IMR-90 (cell line): Measurements from ENCODE around the gene SLC6A6. TPM values are rescaled to one million over a fixed set of nuclear protein-coding genes. Genes with fewer than 3 reads are reported as not detected.

ENCODE experiments used
- ATAC-seq: fragments of 200-7000 bp; cut with Tn5 transposase; 2 replicates; pipeline ENCODE4 v1.9.1; 2020; ENCODE audit warnings: low read depth, mild to moderate bottlenecking, moderate library complexity
- BruUV-seq: library from RNA; stranded (reverse); fragments of 400-500 nt; replicated peaks from 2 replicates; lab custom pipeline; 2021; lab: Mats Ljungman, UMichigan
- CTCF ChIA-PET: fragments of 300-600 bp; formaldehyde crosslinking; extraction: SDS; loops from one replicate; lab custom pipeline; 2021; ENCODE audit warnings: antibody characterized with exemption; lab: Yijun Ruan, JAX
- POLR2A ChIA-PET: fragments of 300-600 bp; sonication (Branson Sonifier 250); formaldehyde crosslinking; loops from one replicate; lab custom pipeline; 2022; ENCODE audit warnings: antibody characterized with exemption; ENCODE audit not compliant: unreplicated experiment; lab: Charles Lee
- DNase-seq: peaks from one replicate; pipeline ENCODE4 v3.0.0; 2013
- H2AFZ ChIP-seq: replicated peaks from 2 replicates; pipeline ENCODE3; 2013; ENCODE audit warnings: low read length, mild to moderate bottlenecking; ENCODE audit not compliant: poor library complexity
- H2AK5ac ChIP-seq: 2 replicates; pipeline ENCODE4 v1.6.1; 2013; ENCODE audit warnings: low read depth, low read length, inconsistent platforms
- H2AK9ac ChIP-seq: replicated peaks from 2 replicates; pipeline ENCODE3; 2013; ENCODE audit warnings: mild to moderate bottlenecking, low read depth, low read length, moderate library complexity; ENCODE audit not compliant: poor library complexity
- H2BK120ac ChIP-seq: 2 replicates; pipeline ENCODE4 v1.6.1; 2013; ENCODE audit warnings: low read depth, low read length, inconsistent platforms
- H2BK15ac ChIP-seq: 3 replicates; pipeline ENCODE4 v1.6.1; 2013; ENCODE audit warnings: low read depth, low read length, inconsistent platforms
- H2BK20ac ChIP-seq: 2 replicates; pipeline ENCODE4 v1.6.1; 2013; ENCODE audit warnings: low read depth, mild to moderate bottlenecking, inconsistent platforms, low read length, moderate library complexity
- H2BK5ac ChIP-seq: 2 replicates; pipeline ENCODE4 v1.6.1; 2013; ENCODE audit warnings: mild to moderate bottlenecking, low read depth, low read length, inconsistent platforms; ENCODE audit not compliant: poor library complexity, severe bottlenecking
- H3K14ac ChIP-seq: replicated peaks from 2 replicates; pipeline ENCODE4 v1.6.1; 2013; ENCODE audit warnings: low read depth, low read length, inconsistent platforms
- H3K18ac ChIP-seq: 2 replicates; pipeline ENCODE4 v1.6.1; 2013; ENCODE audit warnings: low read depth, low read length, control low read depth
- H3K23ac ChIP-seq: 2 replicates; pipeline ENCODE4 v1.6.1; 2013; ENCODE audit warnings: low read depth, low read length, inconsistent platforms
- H3K27ac ChIP-seq: 2 replicates; pipeline ENCODE4 v1.5.1; 2013; ENCODE audit warnings: mild to moderate bottlenecking, control low read depth, low read length; ENCODE audit not compliant: insufficient read depth
- H3K27me3 ChIP-seq: 2 replicates; pipeline ENCODE4 v1.6.1; 2013; ENCODE audit warnings: low read length; ENCODE audit not compliant: control insufficient read depth, insufficient read depth
- H3K36me3 ChIP-seq: 2 replicates; pipeline ENCODE4 v1.6.1; 2013; ENCODE audit warnings: low read length, mixed read lengths; ENCODE audit not compliant: control insufficient read depth, insufficient read depth
- H3K4ac ChIP-seq: 2 replicates; pipeline ENCODE4 v1.6.1; 2013; ENCODE audit warnings: low read depth, low read length, inconsistent platforms
- H3K4me1 ChIP-seq: 2 replicates; pipeline ENCODE4 v1.6.1; 2013; ENCODE audit warnings: low read length, mixed read lengths; ENCODE audit not compliant: control insufficient read depth, insufficient read depth
- H3K4me2 ChIP-seq: 2 replicates; pipeline ENCODE4 v1.6.1; 2013; ENCODE audit warnings: low read depth, mild to moderate bottlenecking, control low read depth, low read length, moderate library complexity
- H3K4me3 ChIP-seq: 2 replicates; pipeline ENCODE4 v1.5.1; 2013; ENCODE audit warnings: low read depth, mild to moderate bottlenecking, control low read depth, low read length, moderate library complexity; ENCODE audit not compliant: insufficient read depth
- H3K56ac ChIP-seq: 2 replicates; pipeline ENCODE4 v1.6.1; 2013; ENCODE audit warnings: low read length, inconsistent platforms; ENCODE audit not compliant: insufficient read depth; ENCODE audit errors: extremely low read depth
- H3K79me1 ChIP-seq, 2 experiments: 2 replicates each; pipeline ENCODE4 v1.6.1; 2013; ENCODE audit warnings: low read length in 2 of 2, inconsistent platforms in 1 of 2, low read depth in 1 of 2
- H3K9ac ChIP-seq: 2 replicates; pipeline ENCODE4 v1.6.1; 2013; ENCODE audit warnings: low read depth, low read length, control low read depth
- H3K9me1 ChIP-seq: 2 replicates; pipeline ENCODE4 v1.6.1; 2013; ENCODE audit warnings: low read length, inconsistent platforms; ENCODE audit not compliant: insufficient read depth
- H3K9me3 ChIP-seq: 2 replicates; pipeline ENCODE4 v1.6.1; 2013; ENCODE audit warnings: low read length; ENCODE audit not compliant: control insufficient read depth, insufficient read depth
- H4K20me1 ChIP-seq: 2 replicates; pipeline ENCODE4 v1.6.1; 2013; ENCODE audit warnings: low read length, inconsistent platforms; ENCODE audit not compliant: insufficient read depth
- H4K5ac ChIP-seq: 2 replicates; pipeline ENCODE4 v1.6.1; 2013; ENCODE audit warnings: mild to moderate bottlenecking, low read depth, low read length, control low read depth
- H4K8ac ChIP-seq, 2 experiments: 2 replicates each; pipeline ENCODE4 v1.6.1; 2013; ENCODE audit warnings: low read depth in 2 of 2, low read length in 2 of 2, control low read depth in 1 of 2, inconsistent platforms in 1 of 2
- H4K91ac ChIP-seq: 2 replicates; pipeline ENCODE4 v1.6.1; 2013; ENCODE audit warnings: low read depth, low read length, inconsistent platforms; ENCODE audit not compliant: insufficient read depth
- FOS ChIP-seq: fragments of 150-350 bp; IDR thresholded peaks from 2 replicates; pipeline ENCODE4 v1.6.1; 2016; ENCODE audit warnings: low read depth, low read length
- POLR2A ChIP-seq: IDR thresholded peaks from 2 replicates; pipeline ENCODE4 v1.6.1; 2012; ENCODE audit warnings: mild to moderate bottlenecking, low read depth, low read length
- RCOR1 ChIP-seq: IDR thresholded peaks from 2 replicates; pipeline ENCODE4 v1.6.1; 2012; ENCODE audit warnings: mild to moderate bottlenecking, low read length, improper control_type of control experiment; ENCODE audit not compliant: insufficient replicate concordance
- RFX5 ChIP-seq: IDR thresholded peaks from 2 replicates; pipeline ENCODE4 v1.8.0; 2012; ENCODE audit warnings: low read depth, mild to moderate bottlenecking, low read length, moderate library complexity
- WGBS, 2 experiments: methylation state at CpG; one replicate each; pipeline versions ENCODE4 v1.1.5 to v1.1.7; 2013; ENCODE audit warnings: missing lambda C conversion rate in 2 of 2; ENCODE audit not compliant: insufficient read length in 1 of 2; ENCODE audit errors: extremely low coverage in 2 of 2; 5-methylcytosine and 5-hydroxymethylcytosine counted together
- dilution Hi-C: fragments of 300-500 bp; cut with HindIII; formaldehyde crosslinking; loops from one replicate; pipeline ENCODE4 v1.14.3; 2018; ENCODE audit warnings: low sequenced_read_pairs; ENCODE audit not compliant: unreplicated experiment
- in situ Hi-C: fragments of 300-500 bp; cut with MboI; formaldehyde crosslinking; loops from 3 replicates; pipeline ENCODE4 v1.14.3; 2019; ENCODE audit warnings: low sequenced_read_pairs, inconsistent platforms, mixed read lengths
- intact Hi-C: fragments of 100-400 bp; cut with micrococcal nuclease; formaldehyde crosslinking; loops from 2 replicates; pipeline ENCODE4 v1.10.0; 2022
- polyA plus RNA-seq, 3 experiments: library from polyadenylated mRNA; depleted of rRNA; stranded (reverse); fragments of >200 nt; gene quantifications; 2 replicates each; pipeline ENCODE4 v1.2.3, GENCODE V29; 2012; ENCODE audit warnings: low replicate concordance in 1 of 3
- total RNA-seq: library from RNA; depleted of rRNA; stranded (reverse); fragments of >200 nt; gene quantifications from 2 replicates; pipeline ENCODE4 v1.2.3, GENCODE V29; 2012

Gene SLC6A6
- total and polyA plus RNA-seq, 2 of the 4 experiments (the other 2 are of a cell fraction) = 29.9 to 39.4 TPM

DNA sequence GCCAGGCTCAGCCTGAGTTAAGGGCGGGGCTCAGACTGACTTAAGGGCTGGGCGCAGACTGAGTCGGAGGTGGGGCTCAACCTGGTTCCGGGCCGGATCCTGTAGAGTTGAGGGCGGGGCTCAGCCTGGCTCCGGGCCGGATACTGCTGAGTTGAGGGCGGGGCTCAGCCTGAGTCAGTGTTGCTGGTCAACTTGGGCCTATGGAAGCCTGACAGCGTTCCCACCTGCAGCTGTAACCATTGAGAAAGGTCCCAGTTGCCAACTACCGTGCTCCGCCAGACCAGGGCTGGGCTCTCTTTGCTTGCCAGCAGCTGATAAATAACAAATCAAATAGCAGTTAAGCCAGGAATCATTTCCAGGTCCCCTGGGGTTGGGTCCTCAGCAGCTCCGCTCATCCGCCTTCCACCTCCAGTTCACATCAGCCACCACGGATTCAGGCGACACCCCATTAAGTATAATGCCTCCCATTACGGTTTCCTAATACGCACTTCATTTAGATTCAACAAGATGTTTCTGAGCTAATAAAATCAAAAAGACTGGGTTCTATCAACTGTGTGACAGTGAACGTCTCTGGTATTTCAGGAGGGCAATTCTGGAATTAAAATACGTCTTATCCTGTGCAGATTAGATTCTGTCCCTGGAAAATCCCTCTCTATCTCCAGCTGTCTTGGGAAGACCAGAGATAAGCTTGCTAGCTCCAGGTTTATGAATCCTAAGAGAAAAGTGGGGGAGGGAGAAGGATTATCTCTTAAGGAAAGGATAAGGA lies 130.5 kb downstream of the SLC6A6 start:
- Histone ChIP-seq H3K79me1 (no peaks in the 10 kb centered on the region), H3K4ac (no peak overlapping the region), H2BK20ac (no peak overlapping the region), H3K27ac (no peak overlapping the region), H2BK120ac (no peak overlapping the region), H3K4me1 (no peaks in the 10 kb centered on the region), H3K9me1 (no peaks in the 10 kb centered on the region), H3K36me3 (no peaks in the 10 kb centered on the region), H4K5ac (no peak overlapping the region), H3K27me3 (peaks cover 42% of the 10 kb centered on the region), H4K8ac (no peak overlapping the region), H2AK5ac (no peak overlapping the region), H2AK9ac (no peak overlapping the region), H3K56ac (no peak overlapping the region), H3K14ac (no peak overlapping the region), H4K20me1 (no peaks in the 10 kb centered on the region), H2BK5ac (no peak overlapping the region), H3K4me3 (no peak overlapping the region), H3K18ac (no peak overlapping the region), H3K4me2 (no peak overlapping the region), H3K9ac (no peak overlapping the region), H3K9me3 (no peaks in the 10 kb centered on the region), H3K23ac (no peak overlapping the region), H2BK15ac (no peak overlapping the region), H2AFZ (no peak overlapping the region), H4K91ac (no peak overlapping the region)
- no peak for TF ChIP-seq RFX5
- no peak for TF ChIP-seq FOS
- no peak for TF ChIP-seq POLR2A
- TF ChIP-seq RCOR1 = no peak
- no TSS peak for BruUV-seq
- ChIA-PET POLR2A (no interaction called here), CTCF (interaction anchor here (0.7 to 1.0 kb wide), 2 partner anchors 17 to 24 kb away, joined by 3 to 4 read pairs; no protein-coding TSS in a partner anchor)
- intact Hi-C loops = no loop called here
- dilution Hi-C loops = no loop called here
- WGBS, 2 experiments = 34% methylated on average over 9 of the region's 20 CpGs; no CpG with 5 or more reads in 1 of the 2 experiments
- DNase-seq (no peak), ATAC-seq (no peak; the same call in 1 of the 2 replicates)
- in situ Hi-C loops = no loop called here
